Large intestine (tissue), 3 donors: Measurements from ENCODE around the gene PRKCB. TPM values are rescaled to one million over a fixed set of nuclear protein-coding genes. Genes with fewer than 3 reads are reported as not detected.
"Not testable (repeated sequence)": the region's sequence is repeated elsewhere in the genome, so short reads cannot be mapped to it uniquely, and the experiment has no call there.

ENCODE experiments used
- DNase-seq, 2 donors: peaks; one replicate each; pipeline versions ENCODE4 v3.0.0 to v3.0.0-alpha.2; 2013
- H3K27ac ChIP-seq: one replicate; pipeline ENCODE4 v1.5.1; 2013; ENCODE audit warnings: low read length
- H3K27me3 ChIP-seq: 2 replicates; pipeline ENCODE4 v1.6.1; 2013; ENCODE audit warnings: low read length; ENCODE audit not compliant: control insufficient read depth, insufficient read depth
- H3K36me3 ChIP-seq: 2 replicates; pipeline ENCODE4 v1.6.1; 2013; ENCODE audit warnings: low read length; ENCODE audit not compliant: control insufficient read depth, insufficient read depth
- H3K4me1 ChIP-seq: one replicate; pipeline ENCODE4 v1.6.1; 2013; ENCODE audit warnings: low read length; ENCODE audit not compliant: control insufficient read depth, insufficient read depth
- H3K4me3 ChIP-seq: one replicate; pipeline ENCODE4 v1.5.1; 2013; ENCODE audit warnings: low read length
- H3K9me3 ChIP-seq: one replicate; pipeline ENCODE4 v1.6.1; 2013; ENCODE audit warnings: mild to moderate bottlenecking, low read depth, low read length, moderate library complexity; ENCODE audit not compliant: control insufficient read depth
- WGBS: methylation state at CpG from one replicate; pipeline ENCODE4 v1.1.5; 2013; ENCODE audit warnings: low lambda C conversion rate; ENCODE audit not compliant: insufficient coverage; 5-methylcytosine and 5-hydroxymethylcytosine counted together
- polyA plus RNA-seq: library from polyadenylated mRNA; unstranded; fragments of 120-200 nt; gene quantifications from one replicate; pipeline ENCODE4 v1.2.1, GENCODE V29; 2013

PRKCB gene
- polyA plus RNA-seq, 1 donor = 3.1 TPM

GRCh38 chr16:24216961-24217360, 381.2 kb downstream of the PRKCB start:
- no peak for DNase-seq
- H3K27me3 ChIP-seq = no peaks in the 10 kb centered on the region
- no peaks in the 10 kb centered on the region for H3K36me3 ChIP-seq
- no peaks in the 10 kb centered on the region for H3K4me1 ChIP-seq
- no peak overlapping the region for H3K4me3 ChIP-seq
- H3K27ac ChIP-seq = no peak overlapping the region
- no peaks in the 10 kb centered on the region for H3K9me3 ChIP-seq

- H3K27me3 ChIP-seq = no peaks in the 10 kb centered on the region
- DNase-seq = no peak
- whole genome bisulfite sequencing = no CpG with 5 or more reads among the region's 3 CpGs
- H3K27ac ChIP-seq = no peak overlapping the region
- H3K4me3 ChIP-seq = no peak overlapping the region
- no peaks in the 10 kb centered on the region for H3K36me3 ChIP-seq
- H3K4me1 ChIP-seq = no peaks in the 10 kb centered on the region
- H3K9me3 ChIP-seq = no peaks in the 10 kb centered on the region
Observed at GRCh38 chr16:24217461-24217860, 381.7 kb downstream of the PRKCB start.

GRCh38 chr16:24218299-24218698, 382.5 kb downstream of the PRKCB start:
- no peak overlapping the region for H3K4me3 ChIP-seq
- no peak overlapping the region for H3K27ac ChIP-seq
- H3K9me3 ChIP-seq = no peaks in the 10 kb centered on the region
- no peak for DNase-seq
- no peaks in the 10 kb centered on the region for H3K27me3 ChIP-seq
- no peaks in the 10 kb centered on the region for H3K4me1 ChIP-seq
- H3K36me3 ChIP-seq = no peaks in the 10 kb centered on the region
- WGBS = no CpG with 5 or more reads among the region's 4 CpGs

- Histone ChIP-seq H3K27me3 (no peaks in the 10 kb centered on the region), H3K27ac (no peak overlapping the region), H3K4me1 (no peaks in the 10 kb centered on the region), H3K4me3 (no peak overlapping the region), H3K36me3 (no peaks in the 10 kb centered on the region), H3K9me3 (no peaks in the 10 kb centered on the region)
- WGBS = no CpG with 5 or more reads among the region's 2 CpGs
- no peak for DNase-seq
Observed at GRCh38 chr16:24221219-24221618, 385.4 kb downstream of the PRKCB start.

- no peak for DNase-seq
- H3K27ac ChIP-seq = no peak overlapping the region
- 100% methylated on average over 2 of the region's 7 CpGs for WGBS
- H3K4me3 ChIP-seq = no peak overlapping the region
- no peaks in the 10 kb centered on the region for H3K9me3 ChIP-seq
- no peaks in the 10 kb centered on the region for H3K27me3 ChIP-seq
- H3K4me1 ChIP-seq = no peaks in the 10 kb centered on the region
- no peaks in the 10 kb centered on the region for H3K36me3 ChIP-seq
Observed at GRCh38 chr16:24228514-24228913, 392.7 kb downstream of the PRKCB start.

- H3K27ac ChIP-seq = no peak overlapping the region
- no peak overlapping the region for H3K4me3 ChIP-seq
- DNase-seq = no peak
- WGBS = 67% methylated on average over 1 of the region's 2 CpGs
- H3K36me3 ChIP-seq = no peaks in the 10 kb centered on the region
- H3K4me1 ChIP-seq = no peaks in the 10 kb centered on the region
- no peaks in the 10 kb centered on the region for H3K27me3 ChIP-seq
- H3K9me3 ChIP-seq = no peaks in the 10 kb centered on the region
Observed at GRCh38 chr16:24232936-24233335, 397.2 kb downstream of the PRKCB start.

GRCh38 chr16:24234737-24235136, 399.0 kb downstream of the PRKCB start:
- Histone ChIP-seq H3K27ac (no peak overlapping the region), H3K4me3 (no peak overlapping the region), H3K4me1 (no peaks in the 10 kb centered on the region), H3K9me3 (no peaks in the 10 kb centered on the region), H3K36me3 (no peaks in the 10 kb centered on the region), H3K27me3 (no peaks in the 10 kb centered on the region)
- no peak for DNase-seq
- WGBS = no CpG with 5 or more reads among the region's 5 CpGs

- WGBS = no CpG with 5 or more reads among the region's 2 CpGs
- DNase-seq = no peak
- Histone ChIP-seq H3K4me3 (no peak overlapping the region), H3K27ac (no peak overlapping the region), H3K27me3 (no peaks in the 10 kb centered on the region), H3K36me3 (no peaks in the 10 kb centered on the region), H3K9me3 (no peaks in the 10 kb centered on the region), H3K4me1 (no peaks in the 10 kb centered on the region)
Observed at GRCh38 chr16:24235806-24236205, 400.0 kb downstream of the PRKCB start.

- not testable (repeated sequence) for DNase-seq, H3K27ac ChIP-seq, H3K4me3 ChIP-seq, H3K9me3 ChIP-seq, H3K4me1 ChIP-seq, H3K27me3 ChIP-seq, H3K36me3 ChIP-seq
- WGBS = no CpG with 5 or more reads among the region's 2 CpGs
Observed at GRCh38 chr16:24238846-24239245, 403.1 kb downstream of the PRKCB start.

GRCh38 chr16:24246911-24247607, 411.3 kb downstream of the PRKCB start:
- Histone ChIP-seq H3K9me3 (no peaks in the 10 kb centered on the region), H3K27ac (no peak overlapping the region)
- no peak for DNase-seq

GRCh38 chr16:24253192-24253591, 417.4 kb downstream of the PRKCB start:
- Histone ChIP-seq H3K27ac (no peak overlapping the region), H3K4me1 (no peaks in the 10 kb centered on the region), H3K27me3 (peaks cover 14% of the 10 kb centered on the region), H3K36me3 (no peaks in the 10 kb centered on the region), H3K4me3 (no peak overlapping the region), H3K9me3 (peaks cover 5% of the 10 kb centered on the region)
- peak; percentile 7 to 11 for DNase-seq
- no CpG with 5 or more reads among the region's 7 CpGs for WGBS

More at GRCh38 chr16:24246911-24247607, 411.3 kb downstream of the PRKCB start:
- no peaks in the 10 kb centered on the region for H3K4me1 ChIP-seq
- no peak overlapping the region for H3K4me3 ChIP-seq
- no peaks in the 10 kb centered on the region for H3K27me3 ChIP-seq
- H3K36me3 ChIP-seq = no peaks in the 10 kb centered on the region
- 100% methylated on average over 1 of the region's 4 CpGs for WGBS
